Right atrium auricular region (tissue), 2 donors: ENCODE results near the gene EMC1. TPM values are rescaled to one million over a fixed set of nuclear protein-coding genes. Genes with fewer than 3 reads are reported as not detected.

ENCODE experiments used
- DNase-seq: peaks from one replicate; pipeline ENCODE4 v3.0.0-alpha.2; 2019; ENCODE audit warnings: low spot score
- H3K27ac ChIP-seq, 2 donors: fragments of 200-600 bp; sonication (generic); 1 replicate in 1 of 2; 2 replicates in 1 of 2; pipeline ENCODE4 v1.5.1; 2016 to 2019
- H3K27me3 ChIP-seq, 2 donors: fragments of 200-600 bp; sonication (generic); one replicate each; pipeline versions ENCODE4 v1.5.1 to v1.6.0; 2017 to 2019
- H3K36me3 ChIP-seq: fragments of 200-600 bp; sonication (generic); one replicate; pipeline ENCODE4 v1.5.1; 2016
- H3K4me1 ChIP-seq, 2 donors: fragments of 200-600 bp; sonication (generic); one replicate each; pipeline versions ENCODE4 v1.5.1 to v1.6.0; 2017 to 2019
- H3K4me3 ChIP-seq, 2 donors: fragments of 200-600 bp; sonication (generic); 1 replicate in 1 of 2; 2 replicates in 1 of 2; pipeline ENCODE4 v1.5.1; 2017 to 2019; ENCODE audit warnings: mild to moderate bottlenecking in 1 of 2, moderate library complexity in 1 of 2
- H3K9me3 ChIP-seq, 2 donors: fragments of 200-600 bp; sonication (generic); one replicate each; pipeline ENCODE4 v1.5.1; 2019
- CTCF ChIP-seq, 2 donors: fragments of 200-600 bp; sonication (generic); IDR thresholded peaks; one replicate each; pipeline ENCODE4 v1.5.1; 2019; ENCODE audit warnings: antibody characterized with exemption in 2 of 2
- total RNA-seq, 2 donors: library from RNA; depleted of rRNA; stranded (reverse); fragments of >200 nt; gene quantifications; one replicate each; pipeline ENCODE4 v1.1.0, GENCODE V29; 2016

The EMC1 gene
- total RNA-seq, 2 donors from 2014 or later: 30.7 to 36.7 TPM

DNA sequence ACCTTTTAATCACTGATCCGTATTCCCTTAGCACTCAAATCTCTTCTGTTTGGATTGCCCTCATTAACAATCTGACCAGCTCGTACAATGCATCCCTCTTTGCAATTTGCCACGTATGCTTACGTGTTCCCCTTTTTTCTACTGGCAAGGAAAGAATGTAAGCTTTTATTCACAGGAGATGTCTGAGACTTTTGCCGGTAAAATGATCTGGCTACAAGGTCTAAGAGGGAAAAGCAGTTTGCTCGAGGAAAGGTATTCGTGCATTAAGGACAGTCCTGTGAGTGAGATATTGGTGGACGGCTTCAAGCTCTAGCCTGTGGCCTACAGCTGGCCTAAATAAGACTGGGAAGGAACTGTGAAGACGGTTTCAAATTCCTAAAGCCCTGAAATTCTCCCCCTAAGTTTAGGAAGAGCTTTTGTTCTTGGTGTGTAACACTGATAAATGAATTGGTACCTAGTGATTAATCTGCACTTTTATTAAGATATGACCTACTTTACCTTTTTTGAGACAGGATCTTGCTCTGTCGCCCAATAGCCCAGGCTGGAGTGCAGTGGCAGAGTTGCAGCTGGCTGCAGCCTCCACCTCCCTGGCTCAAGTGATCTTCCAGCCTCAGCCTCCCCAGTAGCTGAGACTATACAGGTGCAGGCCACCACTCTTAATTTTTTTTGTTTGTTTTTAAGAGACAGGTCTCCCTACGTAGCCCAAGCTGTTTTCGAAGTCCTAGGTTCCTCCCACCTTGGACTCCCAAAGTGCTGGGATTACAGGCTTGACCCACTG, 40.4 kb downstream of the EMC1 start:
- H3K27me3 ChIP-seq: no peaks in the 10 kb centered on the region
- DNase-seq: peak; percentile 13
- peaks cover 11% of the 10 kb centered on the region for H3K36me3 ChIP-seq
- no peaks in the 10 kb centered on the region for H3K9me3 ChIP-seq
- peak overlapping the region; percentile 92 to 96 for H3K27ac ChIP-seq
- TF ChIP-seq CTCF (IDR thresholded peaks at IDR 0.05): no peak
- H3K4me1 ChIP-seq: peaks cover 0 to 50% of the 10 kb centered on the region in 2 donors
- H3K4me3 ChIP-seq: peak overlapping the region; percentile 81 to 95

- peaks cover 0 to 56% of the 10 kb centered on the region in 2 donors for H3K4me1 ChIP-seq
These were observed 41.1 kb downstream of the EMC1 start, which contains the start of gene UBR4 for GRCh38 chr1:19209990-19210771. TSS of gene UBR4 (minus strand) at chr1:19210266. CDS start at chr1:19210248, 18 bp downstream.

DNA sequence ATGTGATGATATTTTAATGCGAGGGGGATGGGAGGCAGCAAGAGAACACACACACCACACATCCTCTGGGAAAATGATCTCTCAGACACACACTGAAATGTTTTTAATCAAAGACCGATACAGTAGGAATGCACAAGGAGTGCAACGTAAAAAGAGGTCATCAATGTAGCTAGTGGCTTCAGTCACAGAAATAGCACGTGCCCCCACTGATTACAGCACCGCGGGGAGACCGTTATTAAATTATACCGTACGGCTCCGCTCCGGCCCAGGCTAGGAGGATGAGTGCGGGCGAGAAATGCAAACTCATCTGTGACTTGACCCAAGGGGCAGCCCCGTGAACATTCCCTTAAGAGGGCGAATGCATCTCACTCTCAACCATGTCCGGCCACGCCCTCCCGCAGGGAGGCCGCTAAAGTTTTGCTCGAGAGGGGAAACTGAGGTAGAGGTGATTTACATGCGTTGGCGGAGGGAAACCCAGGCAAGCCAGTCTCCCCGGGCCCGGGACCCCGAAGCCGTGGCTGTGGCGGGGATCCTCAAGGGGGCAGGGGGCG, 41.8 kb downstream of the EMC1 start:
- Histone ChIP-seq H3K4me3 (peak overlapping the region; percentile 81 to 95), H3K9me3 (no peaks in the 10 kb centered on the region), H3K27ac (peak overlapping the region; percentile 92 to 96), H3K4me1 (peaks cover 0 to 63% of the 10 kb centered on the region in 2 donors), H3K36me3 (peaks cover 11% of the 10 kb centered on the region), H3K27me3 (no peaks in the 10 kb centered on the region)
- peak; percentile 59 for DNase-seq
- no peak for TF ChIP-seq CTCF (IDR thresholded peaks at IDR 0.05)

More at GRCh38 chr1:19209990-19210771, 41.1 kb downstream of the EMC1 start, which contains the start of gene UBR4:
- Histone ChIP-seq H3K4me3 (peak within 1 kb of the TSS; percentile 81 to 95), H3K9me3 (no peaks in the 10 kb centered on the region), H3K27me3 (no peaks in the 10 kb centered on the region), H3K36me3 (peaks cover 11% of the 10 kb centered on the region), H3K27ac (peak within 1 kb of the TSS; percentile 92 to 96)
- TF ChIP-seq CTCF (IDR thresholded peaks at IDR 0.05): peak in 1 of 2 donors; percentile 21
- peak; percentile 95 for DNase-seq

GRCh38 chr1:19208710-19209438, 42.5 kb downstream of the EMC1 start:
- H3K9me3 ChIP-seq: no peaks in the 10 kb centered on the region
- no peak for DNase-seq

More at GRCh38 chr1:19208710-19209438, 42.5 kb downstream of the EMC1 start:
- Histone ChIP-seq H3K27me3 (no peaks in the 10 kb centered on the region), H3K4me1 (peaks cover 0 to 69% of the 10 kb centered on the region in 2 donors), H3K36me3 (peaks cover 6% of the 10 kb centered on the region), H3K27ac (peak overlapping the region; percentile 92 to 96), H3K4me3 (peak overlapping the region; percentile 81 to 95)
- no peak for TF ChIP-seq CTCF (IDR thresholded peaks at IDR 0.05)
